Coronary artery (tissue), 2 donors: Measurements from ENCODE around the gene ERC2.

Experiments
- DNase-seq: peaks from one replicate; pipeline ENCODE4 v3.0.0-alpha.2; 2017; ENCODE audit warnings: low spot score
- H3K27ac ChIP-seq, 2 donors: fragments of 200-600 bp; sonication (generic); one replicate each; pipeline ENCODE4 v1.5.1; 2016 to 2019
- H3K4me3 ChIP-seq: fragments of 200-600 bp; sonication (generic); 2 replicates; pipeline ENCODE4 v1.5.1; 2016; ENCODE audit warnings: mild to moderate bottlenecking, moderate library complexity
- CTCF ChIP-seq: fragments of 200-600 bp; sonication (generic); IDR thresholded peaks from one replicate; pipeline ENCODE4 v1.5.1; 2019; ENCODE audit warnings: antibody characterized with exemption

Gene ERC2

GRCh38 chr3:56173601-56174000 is 294.7 kb downstream of the ERC2 start:
- no peak overlapping the region for H3K4me3 ChIP-seq
- DNase-seq, result no peak
- TF ChIP-seq CTCF, result no peak
- H3K27ac ChIP-seq, result no peak overlapping the region

- no peak overlapping the region for H3K4me3 ChIP-seq
- H3K27ac ChIP-seq, result no peak overlapping the region
- no peak for DNase-seq
- TF ChIP-seq CTCF, result no peak
Measured at GRCh38 chr3:56164436-56164835, 303.8 kb downstream of the ERC2 start.

GRCh38 chr3:56157693-56158362 is 310.4 kb downstream of the ERC2 start:
- TF ChIP-seq CTCF, result no peak
- Histone ChIP-seq H3K27ac (no peak overlapping the region), H3K4me3 (no peak overlapping the region)
- DNase-seq, result no peak

GRCh38 chr3:56154297-56154696 is 314.0 kb downstream of the ERC2 start:
- DNase-seq, result no peak
- TF ChIP-seq CTCF, result no peak
- Histone ChIP-seq H3K4me3 (no peak overlapping the region), H3K27ac (no peak overlapping the region)

GRCh38 chr3:56147354-56147753 is 320.9 kb downstream of the ERC2 start:
- no peak for TF ChIP-seq CTCF
- no peak for DNase-seq

GRCh38 chr3:56145410-56145809 is 322.9 kb downstream of the ERC2 start:
- H3K27ac ChIP-seq, result no peak overlapping the region

More at GRCh38 chr3:56147354-56147753, 320.9 kb downstream of the ERC2 start:
- H3K4me3 ChIP-seq, result no peak overlapping the region
- no peak overlapping the region for H3K27ac ChIP-seq

More at GRCh38 chr3:56145410-56145809, 322.9 kb downstream of the ERC2 start:
- TF ChIP-seq CTCF, result no peak
- no peak for DNase-seq
- no peak overlapping the region for H3K4me3 ChIP-seq
